Left ventricle myocardium inferior (tissue), 1 donor: ENCODE results near the gene NEDD1. TPM values are rescaled to one million over a fixed set of nuclear protein-coding genes. Genes with fewer than 3 reads are reported as not detected.

Experiments
- DNase-seq: peaks from one replicate; pipeline ENCODE4 v3.0.0-alpha.2; 2020
- H3K27ac ChIP-seq: fragments of 200-600 bp; replicated peaks from 2 replicates; pipeline ENCODE4 v1.8.0; 2021
- H3K27me3 ChIP-seq: fragments of 200-600 bp; 2 replicates; pipeline ENCODE4 v1.8.0; 2021; ENCODE audit warnings: low read depth
- H3K36me3 ChIP-seq: fragments of 200-600 bp; 2 replicates; pipeline ENCODE4 v1.8.0; 2021
- H3K4me1 ChIP-seq: fragments of 200-600 bp; 2 replicates; pipeline ENCODE4 v1.8.0; 2021
- H3K4me3 ChIP-seq: fragments of 200-600 bp; 2 replicates; pipeline ENCODE4 v1.8.0; 2021; ENCODE audit warnings: mild to moderate bottlenecking, moderate library complexity
- H3K9me3 ChIP-seq: fragments of 200-600 bp; replicated peaks from 2 replicates; pipeline ENCODE4 v1.8.0; 2021
- CTCF ChIP-seq: fragments of 200-600 bp; IDR thresholded peaks from 2 replicates; pipeline ENCODE4 v1.8.0; 2021; ENCODE audit warnings: antibody characterized with exemption, mild to moderate bottlenecking, borderline replicate concordance
- intact Hi-C: fragments of 100-400 bp; cut with micrococcal nuclease; formaldehyde crosslinking; loops from one replicate; pipeline ENCODE4 v1.11.0; 2022
- total RNA-seq: library from RNA; stranded (reverse); fragmentation: NEBNext Ultra II Directional; extraction: Animal tissue kit (Norgen Biotek cat#: 25700); gene quantifications from one replicate; pipeline ENCODE4 v1.2.1, GENCODE V29; 2021
- donor health status: DM: no; HTN: yes; CAD: no; lungs with severe emphysema.

Gene NEDD1
- total RNA-seq, 1 donor from 2014 or later, result 15.2 TPM

DNA sequence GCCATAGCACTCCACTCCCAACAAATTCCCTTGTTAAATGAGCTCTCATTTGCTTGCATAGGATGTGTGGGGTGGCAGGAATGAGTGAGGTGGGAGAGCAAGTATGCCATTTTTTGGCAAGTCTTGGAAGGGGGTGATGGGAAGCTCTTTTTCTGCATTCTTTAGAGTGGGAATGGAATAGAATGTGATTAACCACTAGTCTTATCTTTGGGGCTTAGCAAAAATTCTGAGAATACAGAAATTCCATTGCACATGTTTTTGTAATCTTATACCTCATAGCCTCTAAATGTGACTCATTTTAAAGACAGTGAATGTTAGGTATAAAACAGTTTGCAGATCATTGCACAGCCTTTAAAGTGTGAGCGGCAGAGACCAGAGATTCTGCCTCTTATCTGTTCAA, 28.4 kb upstream of the NEDD1 start:
- H3K4me1 ChIP-seq, result no peaks in the 10 kb centered on the region
- no peaks in the 10 kb centered on the region for H3K36me3 ChIP-seq
- H3K27ac ChIP-seq, result no peak overlapping the region
- no peak for TF ChIP-seq CTCF
- intact Hi-C loops, result no loop called here
- no peak overlapping the region for H3K4me3 ChIP-seq
- DNase-seq, result no peak
- peaks cover 7% of the 10 kb centered on the region for H3K27me3 ChIP-seq
- no peaks in the 10 kb centered on the region for H3K9me3 ChIP-seq

GRCh38 chr12:96879301-96879700, 27.8 kb upstream of the NEDD1 start:
- no peak for DNase-seq
- intact Hi-C loops, result no loop called here
- Histone ChIP-seq H3K27me3 (peaks cover 7% of the 10 kb centered on the region), H3K27ac (no peak overlapping the region), H3K4me3 (no peak overlapping the region), H3K4me1 (no peaks in the 10 kb centered on the region), H3K9me3 (no peaks in the 10 kb centered on the region), H3K36me3 (no peaks in the 10 kb centered on the region)
- TF ChIP-seq CTCF, result no peak

GRCh38 chr12:96880220-96880619, 26.8 kb upstream of the NEDD1 start:
- DNase-seq, result no peak
- H3K36me3 ChIP-seq, result no peaks in the 10 kb centered on the region
- H3K27ac ChIP-seq, result no peak overlapping the region
- peaks cover 2% of the 10 kb centered on the region for H3K27me3 ChIP-seq
- no peak for TF ChIP-seq CTCF
- no peak overlapping the region for H3K4me3 ChIP-seq
- H3K9me3 ChIP-seq, result no peaks in the 10 kb centered on the region
- intact Hi-C loops, result no loop called here
- H3K4me1 ChIP-seq, result no peaks in the 10 kb centered on the region

DNA sequence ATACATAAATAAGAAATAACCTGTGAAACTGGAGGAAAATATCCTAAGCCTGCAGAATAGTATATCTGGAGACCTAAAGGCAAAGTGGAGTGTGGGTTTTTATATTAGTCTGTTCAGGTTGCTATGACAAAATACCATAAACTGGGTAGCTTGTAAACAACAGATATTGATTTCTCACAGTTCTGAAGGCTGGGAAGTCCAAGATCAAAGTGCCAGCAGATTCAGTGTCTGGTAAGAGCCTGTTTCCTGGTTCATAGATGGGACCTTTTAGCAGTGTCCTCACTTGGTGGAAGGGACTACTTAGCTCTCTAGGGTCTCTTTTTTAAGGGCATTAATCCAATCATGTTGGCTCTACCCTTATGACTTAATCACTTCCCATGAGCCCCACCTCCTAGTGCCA, 25.4 kb upstream of the NEDD1 start:
- intact Hi-C loops, result no loop called here
- Histone ChIP-seq H3K4me3 (no peak overlapping the region), H3K9me3 (no peaks in the 10 kb centered on the region), H3K4me1 (no peaks in the 10 kb centered on the region), H3K36me3 (no peaks in the 10 kb centered on the region), H3K27me3 (no peaks in the 10 kb centered on the region), H3K27ac (no peak overlapping the region)
- DNase-seq, result no peak
- no peak for TF ChIP-seq CTCF

DNA sequence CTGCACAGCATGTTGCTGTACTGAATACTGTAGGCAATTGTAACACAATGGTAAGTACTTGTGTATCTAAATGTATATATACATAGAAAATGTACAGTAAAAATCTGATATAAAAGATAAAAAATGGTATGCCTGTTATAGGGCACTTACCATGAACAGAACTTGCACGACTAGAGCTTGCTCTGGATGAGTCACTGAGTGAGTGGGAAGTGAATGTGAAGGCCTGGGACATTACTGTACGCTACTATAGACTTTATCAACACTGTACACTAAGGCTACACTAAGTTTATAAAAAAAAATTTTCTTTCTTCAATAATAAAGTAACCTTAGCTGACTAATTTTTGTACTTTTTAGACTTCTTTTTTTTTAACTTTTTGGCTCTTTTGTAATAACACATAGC, 24.2 kb upstream of the NEDD1 start:
- intact Hi-C loops, result no loop called here
- no peak overlapping the region for H3K4me3 ChIP-seq
- TF ChIP-seq CTCF, result no peak

GRCh38 chr12:96883571-96883970, 23.5 kb upstream of the NEDD1 start:
- H3K36me3 ChIP-seq, result no peaks in the 10 kb centered on the region
- intact Hi-C loops, result no loop called here
- no peaks in the 10 kb centered on the region for H3K9me3 ChIP-seq
- TF ChIP-seq CTCF, result no peak
- H3K27me3 ChIP-seq, result no peaks in the 10 kb centered on the region
- H3K4me1 ChIP-seq, result peaks cover 5% of the 10 kb centered on the region
- no peak for DNase-seq
- no peak overlapping the region for H3K27ac ChIP-seq
- H3K4me3 ChIP-seq, result no peak overlapping the region

More for the DNA sequence above, 24.2 kb upstream of the NEDD1 start:
- Histone ChIP-seq H3K9me3 (no peaks in the 10 kb centered on the region), H3K36me3 (no peaks in the 10 kb centered on the region), H3K27ac (no peak overlapping the region), H3K27me3 (no peaks in the 10 kb centered on the region), H3K4me1 (peaks cover 5% of the 10 kb centered on the region)
- DNase-seq, result no peak
